HG03175 (cell line): Measurements from ENCODE around the gene OMD.

Source experiments
- ATAC-seq: cut with Tn5 transposase; IDR thresholded peaks from one replicate; pipeline ENCODE4 v1.9.1; 2021; ENCODE audit warnings: mild to moderate bottlenecking, moderate library complexity; ENCODE audit not compliant: unreplicated experiment

The OMD gene

GRCh38 chr9:92424340-92424739 is at the start of gene OMD:
OMD (minus strand) TSS chr9:92424471; CDS start chr9:92417558, 6,913 bp downstream.
- no peak for ATAC-seq

GRCh38 chr9:92468206-92468605 is 43.9 kb upstream of the OMD start:
- no peak for ATAC-seq

- ATAC-seq = no peak
These were observed 43.2 kb upstream of the OMD start for GRCh38 chr9:92467511-92467910.

DNA sequence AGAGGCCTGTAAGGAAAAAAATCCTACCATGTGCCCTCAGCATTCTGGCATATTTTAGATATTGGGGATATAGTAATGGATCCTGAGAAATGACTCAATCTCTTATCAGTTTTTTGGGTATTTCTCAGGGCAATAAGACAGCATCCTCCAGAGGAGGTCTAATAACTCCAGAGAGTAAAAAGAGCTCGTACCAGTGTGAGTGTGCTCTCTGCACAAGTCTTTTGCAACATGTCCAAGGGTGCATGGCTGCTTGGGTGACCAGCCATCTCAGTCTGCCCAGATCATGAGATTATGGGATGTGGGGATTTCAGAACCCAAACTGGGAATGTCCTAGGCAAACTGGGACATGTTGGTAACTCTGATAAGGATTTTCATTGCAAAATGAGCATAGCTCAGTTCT is 42.8 kb upstream of the OMD start:
- no peak for ATAC-seq

GRCh38 chr9:92463984-92464383 is 39.7 kb upstream of the OMD start:
- no peak for ATAC-seq

GRCh38 chr9:92463387-92463786 is 39.1 kb upstream of the OMD start:
- no peak for ATAC-seq

DNA sequence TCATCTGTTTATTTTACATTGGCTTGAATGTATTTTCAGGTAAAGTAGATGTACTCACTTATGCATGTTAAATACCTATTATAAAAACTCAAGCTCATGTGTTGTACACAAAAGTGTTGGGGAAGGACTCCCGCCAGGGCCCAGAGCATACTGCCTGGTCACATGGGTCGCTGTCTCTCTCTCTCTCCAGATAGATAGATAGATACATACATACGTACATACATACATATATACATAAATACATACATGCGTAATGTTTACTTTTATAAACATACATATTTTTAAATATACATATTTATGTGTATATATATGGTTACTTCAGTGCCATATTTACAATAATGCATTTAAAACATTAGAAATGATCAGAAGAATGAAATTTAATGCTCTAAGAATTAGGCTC is 33.3 kb upstream of the OMD start:
- ATAC-seq = no peak

DNA sequence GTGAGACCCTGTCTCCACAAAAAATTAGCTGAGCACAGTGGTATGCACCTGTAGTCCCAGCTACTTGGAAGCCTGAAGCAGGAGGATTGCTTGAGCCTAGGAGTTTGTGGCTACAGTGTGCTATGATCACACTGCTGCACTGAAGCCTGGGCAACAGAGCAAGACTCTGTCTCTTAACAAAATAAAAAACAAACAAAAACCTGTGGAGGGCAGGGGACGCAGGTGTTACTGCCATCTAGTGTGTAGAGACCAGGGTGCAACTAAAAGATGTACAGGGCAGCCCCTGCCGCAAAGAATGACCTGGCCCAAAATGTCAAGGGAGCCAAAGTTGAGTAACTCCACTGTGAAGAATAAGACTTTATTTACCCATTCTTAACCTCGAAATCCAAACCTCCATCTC is 30.9 kb upstream of the OMD start:
- no peak for ATAC-seq

- ATAC-seq = no peak
These were observed 22.3 kb upstream of the OMD start for GRCh38 chr9:92446536-92446935.

DNA sequence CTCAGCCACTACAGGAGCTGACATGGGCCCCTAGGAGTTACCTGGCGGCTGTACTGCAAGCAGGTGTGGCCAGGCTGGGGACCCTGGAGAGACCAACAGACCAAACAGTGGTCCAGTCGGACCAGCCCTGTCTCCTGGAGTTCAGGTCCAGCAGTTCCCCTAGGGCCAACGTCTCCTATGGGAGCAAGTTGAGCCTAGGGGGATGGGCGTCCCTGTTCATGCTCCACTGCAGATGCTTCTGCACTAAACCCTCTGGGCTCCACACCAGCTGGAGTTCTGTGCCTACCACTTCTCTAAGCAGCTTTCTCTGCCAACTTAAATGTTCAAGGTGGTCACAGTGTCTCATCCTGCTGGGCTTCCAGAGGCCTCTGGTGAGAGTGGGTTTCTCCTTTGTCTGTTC is 20.6 kb upstream of the OMD start:
- no peak for ATAC-seq

DNA sequence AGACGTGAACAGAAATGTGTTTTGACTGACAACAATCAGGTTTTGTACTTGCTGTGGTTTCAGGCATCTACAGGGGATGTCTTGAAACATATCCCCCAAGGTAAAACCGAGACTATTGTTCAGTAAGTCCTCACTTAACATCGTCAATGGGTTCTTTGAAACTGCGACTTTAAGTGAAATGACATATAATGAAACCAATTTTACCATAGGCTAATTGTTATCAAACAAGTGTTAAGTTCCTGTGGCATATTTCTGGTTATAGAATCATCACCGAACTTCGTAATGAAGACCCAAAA is 16.4 kb upstream of the OMD start:
- peak; percentile 49 for ATAC-seq

GRCh38 chr9:92439921-92440750 is 15.9 kb upstream of the OMD start:
- peak; percentile 30 for ATAC-seq

GRCh38 chr9:92438900-92439526 is 14.7 kb upstream of the OMD start:
- no peak for ATAC-seq

GRCh38 chr9:92435263-92435662 is 11.0 kb upstream of the OMD start:
- no peak for ATAC-seq

DNA sequence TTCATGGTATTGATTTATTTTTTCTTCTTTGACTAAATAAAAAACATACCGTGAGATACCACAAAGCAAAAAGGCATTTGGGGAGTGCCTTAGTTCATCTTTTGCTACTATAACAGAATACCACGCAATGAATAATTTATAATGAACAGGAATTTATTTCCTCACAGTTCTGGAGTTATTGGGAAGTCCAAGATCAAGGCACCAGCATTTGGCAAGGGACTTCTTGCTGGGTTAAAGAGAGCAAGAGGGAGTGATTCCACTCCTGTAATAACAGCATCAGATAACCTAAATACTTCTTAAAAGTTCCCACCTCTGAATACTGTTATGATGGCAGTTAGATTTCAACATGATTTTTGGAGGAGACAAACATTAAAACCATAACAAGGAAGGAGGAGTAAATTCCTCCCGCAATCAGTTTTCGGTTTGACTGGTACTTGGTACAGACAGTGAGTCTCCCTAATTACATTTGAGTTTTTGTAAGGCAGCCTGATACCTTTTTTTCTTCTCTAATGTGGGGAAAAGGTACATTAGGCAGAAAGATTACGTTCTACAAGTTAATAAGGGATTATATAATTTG is 8.8 kb upstream of the OMD start:
- ATAC-seq = no peak

DNA sequence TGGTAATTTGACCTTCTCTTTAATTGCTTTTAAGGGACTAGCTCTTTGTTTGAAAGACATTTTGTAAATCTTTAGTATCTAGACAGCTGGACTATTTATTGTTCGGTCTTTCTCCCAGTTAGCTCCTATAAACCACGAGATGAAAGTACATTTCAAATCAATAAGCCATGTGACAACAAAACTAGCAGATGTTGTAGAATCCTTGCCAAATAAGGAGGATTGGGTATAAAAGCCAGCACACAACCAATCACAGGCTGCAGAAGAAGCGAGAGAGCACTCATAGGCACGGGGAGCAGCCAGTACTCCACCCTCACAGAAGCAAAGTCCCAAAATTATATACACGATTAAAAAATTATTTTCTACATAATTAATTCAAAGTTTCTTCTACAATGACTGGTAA is 8.1 kb upstream of the OMD start:
- ATAC-seq = no peak

DNA sequence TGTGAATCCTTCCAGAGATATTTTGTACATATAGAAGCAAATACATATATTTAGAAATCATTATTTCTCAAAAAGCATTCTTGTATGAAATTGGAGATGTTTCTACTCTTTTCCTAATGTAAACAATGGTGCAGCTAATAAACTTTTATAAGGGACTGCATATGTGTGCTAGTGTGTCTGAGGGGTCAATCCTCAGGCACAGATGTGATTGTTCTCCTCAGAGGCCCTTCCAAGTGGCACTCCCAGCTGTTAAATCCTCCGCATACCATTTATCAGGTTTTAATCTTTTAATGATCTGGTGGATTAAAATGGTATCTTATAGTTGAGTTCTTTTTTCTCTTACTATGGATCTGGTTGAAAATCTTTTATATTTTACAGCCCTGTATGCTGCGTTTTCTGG is 5.6 kb upstream of the OMD start:
- no peak for ATAC-seq

GRCh38 chr9:92426501-92427145 is 2.4 kb upstream of the OMD start:
- ATAC-seq = no peak

DNA sequence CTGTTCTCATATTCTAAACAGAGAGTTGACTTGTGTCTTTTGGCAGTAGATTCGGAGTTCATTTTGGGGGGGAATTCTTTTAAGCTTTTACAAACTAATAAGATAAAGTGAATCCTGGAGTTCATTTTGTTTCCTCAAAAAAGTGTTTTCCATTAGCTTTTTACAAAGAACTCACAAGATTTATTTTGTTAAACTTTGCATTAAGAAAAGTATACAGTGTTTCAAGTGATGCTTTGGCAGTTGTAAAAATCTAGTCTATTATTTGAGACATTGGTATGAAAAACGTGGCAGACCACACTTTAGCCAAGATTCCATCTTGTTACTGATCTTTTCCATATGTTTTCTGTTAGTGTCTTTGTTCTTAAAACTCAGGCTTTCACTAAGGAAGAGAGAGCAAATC is 1.2 kb upstream of the OMD start:
- no peak for ATAC-seq

- ATAC-seq = no peak
These were observed 659 bp downstream of the OMD start for GRCh38 chr9:92423612-92424011.

DNA sequence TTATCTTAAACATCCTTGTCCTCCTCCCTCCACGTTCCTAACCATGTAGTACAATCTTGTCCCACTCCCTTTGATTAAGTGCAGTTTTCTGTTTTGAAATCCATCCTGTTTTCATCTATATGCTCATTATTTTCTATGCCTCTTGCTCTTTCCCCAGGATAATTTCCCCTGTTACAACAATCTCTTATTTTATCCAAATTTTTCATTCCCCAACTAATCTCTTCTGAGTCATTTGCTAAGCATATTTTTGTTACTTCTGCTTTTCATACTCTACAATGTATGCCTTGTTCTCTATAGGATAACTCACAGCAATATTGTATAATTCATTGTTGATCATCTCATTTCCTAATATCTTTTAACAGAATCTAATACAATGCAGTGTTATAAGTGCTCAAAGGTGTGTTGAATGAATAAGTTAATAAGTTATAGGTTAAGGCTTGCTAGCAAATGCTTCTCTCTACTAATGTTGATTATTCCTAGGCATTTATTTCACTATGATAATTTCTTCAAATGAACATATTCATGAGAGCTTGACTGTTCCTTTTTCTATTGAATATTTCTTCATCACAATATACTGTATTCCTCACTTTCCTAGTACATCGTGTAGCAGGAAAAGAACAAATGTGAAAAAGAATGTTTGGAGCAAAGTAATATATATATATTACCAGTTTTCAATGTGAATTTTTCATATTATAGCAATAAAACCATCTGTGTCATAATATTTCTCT is 1.5 kb downstream of the OMD start:
- ATAC-seq = no peak
